Endothelial cell of umbilical vein (primary cell): ENCODE results near the gene APBA2. TPM values are rescaled to one million over a fixed set of nuclear protein-coding genes. Genes with fewer than 3 reads are reported as not detected.

ENCODE experiments used
- BruUV-seq: library from RNA; stranded (reverse); fragments of 400-500 nt; replicated peaks from 2 replicates; lab custom pipeline; 2021; lab: Mats Ljungman, UMichigan
- CTCF ChIA-PET: fragments of 300-600, 350-600 bp; sonication (Branson Sonifier 250); formaldehyde crosslinking; loops from one replicate; lab custom pipeline; 2021; ENCODE audit warnings: antibody characterized with exemption, inconsistent platforms; lab: Charles Lee
- POLR2A ChIA-PET: fragments of 300-600, 350-600 bp; sonication (Branson Sonifier 250); formaldehyde crosslinking; loops from one replicate; lab custom pipeline; 2021; ENCODE audit warnings: antibody characterized with exemption, inconsistent platforms; lab: Charles Lee
- DNase-seq: peaks from one replicate; pipeline ENCODE4 v3.0.0-alpha.2; 2011; ENCODE audit warnings: low read depth, low spot score
- FAIRE-seq: peaks from 2 replicates; lab custom pipeline; 2011; peaks lifted over from hg19 to GRCh38; lab: Jason Lieb, UNC
- H2AFZ ChIP-seq: 2 replicates; pipeline ENCODE4 v1.6.0; 2012; ENCODE audit warnings: low read depth, low read length, control low read depth, inconsistent platforms
- H3K27ac ChIP-seq: 2 replicates; pipeline ENCODE4 v1.5.1; 2011; ENCODE audit warnings: low read depth, mild to moderate bottlenecking, control low read depth, low read length, moderate library complexity; ENCODE audit not compliant: insufficient read depth
- H3K27me3 ChIP-seq, 2 experiments: 2 replicates each; pipeline versions ENCODE4 v1.6.0 to v1.6.1; 2011; ENCODE audit warnings: low read length in 2 of 2, mixed read lengths in 1 of 2; ENCODE audit not compliant: control insufficient read depth in 2 of 2, insufficient read depth in 2 of 2
- H3K36me3 ChIP-seq, 2 experiments: 2 replicates in 1 of 2; 3 replicates in 1 of 2; pipeline ENCODE4 v1.5.1; 2011; ENCODE audit warnings: low read length in 2 of 2, mild to moderate bottlenecking in 1 of 2, moderate library complexity in 1 of 2; ENCODE audit not compliant: control insufficient read depth in 2 of 2, insufficient read depth in 2 of 2; ENCODE audit errors: extremely low read depth in 1 of 2
- H3K4me1 ChIP-seq: 3 replicates; pipeline ENCODE4 v1.5.1; 2011; ENCODE audit warnings: mild to moderate bottlenecking, low read length; ENCODE audit not compliant: control insufficient read depth, insufficient read depth; ENCODE audit errors: extremely low read depth
- H3K4me2 ChIP-seq: 2 replicates; pipeline ENCODE4 v1.6.1; 2011; ENCODE audit warnings: low read length, control low read depth, mixed read lengths; ENCODE audit not compliant: insufficient read depth
- H3K4me3 ChIP-seq, 3 experiments: fragments of 200-600 bp in 1 of 3; sonication (generic), shearing (Covaris generic) in 1 of 3; replicated peaks in 1 of 3; 2 replicates each; pipeline ENCODE4 v1.5.1; 2011 to 2016; ENCODE audit warnings: control low read depth in 3 of 3, low read length in 3 of 3, mild to moderate bottlenecking in 2 of 3, inconsistent platforms in 1 of 3, low read depth in 1 of 3, moderate library complexity in 1 of 3; ENCODE audit not compliant: insufficient read depth in 1 of 3
- H3K79me2 ChIP-seq: 2 replicates; pipeline ENCODE4 v1.6.0; 2012; ENCODE audit warnings: low read length, inconsistent platforms; ENCODE audit not compliant: control insufficient read depth, insufficient read depth
- H3K9ac ChIP-seq: replicated peaks from 2 replicates; pipeline ENCODE3; 2011; ENCODE audit warnings: low read length, control low read depth; ENCODE audit not compliant: insufficient read depth; ENCODE audit errors: extremely low read depth
- H3K9me1 ChIP-seq: replicated peaks from 3 replicates; pipeline ENCODE4 v1.6.0; 2011; ENCODE audit warnings: mild to moderate bottlenecking, low read length; ENCODE audit not compliant: control insufficient read depth, insufficient read depth; ENCODE audit errors: extremely low read depth
- H3K9me3 ChIP-seq: replicated peaks from 2 replicates; pipeline ENCODE4 v1.5.1; 2012; ENCODE audit warnings: low read length, inconsistent platforms; ENCODE audit not compliant: control insufficient read depth, insufficient read depth
- H4K20me1 ChIP-seq: replicated peaks from 2 replicates; pipeline ENCODE3; 2011; ENCODE audit warnings: mild to moderate bottlenecking, low read length; ENCODE audit not compliant: control insufficient read depth, insufficient read depth; ENCODE audit errors: extremely low read depth
- EZH2 ChIP-seq: IDR thresholded peaks from 2 replicates; pipeline ENCODE4 v1.6.1; 2012; ENCODE audit warnings: borderline replicate concordance, low read depth, mild to moderate bottlenecking, moderate library complexity, low read length, inconsistent platforms; ENCODE audit not compliant: severe bottlenecking
- FOS ChIP-seq: IDR thresholded peaks from 2 replicates; pipeline ENCODE4 v1.6.1; 2011; ENCODE audit warnings: mild to moderate bottlenecking, low read length, moderate library complexity, borderline replicate concordance; ENCODE audit not compliant: insufficient read depth
- GATA2 ChIP-seq: IDR thresholded peaks from 2 replicates; pipeline ENCODE4 v1.7.0; 2011; ENCODE audit warnings: low read depth, mild to moderate bottlenecking, moderate library complexity, mixed read lengths, low read length; ENCODE audit not compliant: insufficient read length, insufficient read depth
- JUN ChIP-seq: IDR thresholded peaks from 2 replicates; pipeline ENCODE4 v1.6.1; 2011; ENCODE audit warnings: borderline replicate concordance, low read depth; ENCODE audit not compliant: insufficient read length, insufficient read depth
- MYC ChIP-seq: IDR thresholded peaks from one replicate; pipeline ENCODE4 v1.6.1; 2011; ENCODE audit warnings: mild to moderate bottlenecking, low read depth, low read length
- POLR2A ChIP-seq: IDR thresholded peaks from 2 replicates; pipeline ENCODE4 v1.6.1; 2012; ENCODE audit warnings: low read depth, mild to moderate bottlenecking, control low read depth, low read length
- POLR2AphosphoS5 ChIP-seq: IDR thresholded peaks from 2 replicates; pipeline ENCODE4 v1.6.1; 2012; ENCODE audit warnings: low read depth, mild to moderate bottlenecking, control low read depth, low read length, moderate library complexity; ENCODE audit not compliant: insufficient read depth
- dilution Hi-C: fragments of 300-500 bp; cut with MboI; formaldehyde crosslinking; loops from one replicate; pipeline ENCODE4 v1.15.0; 2019; ENCODE audit warnings: low sequenced_read_pairs; ENCODE audit not compliant: extremely low pct_ligation_motif_present
- intact Hi-C: fragments of 100-400 bp; cut with micrococcal nuclease; formaldehyde crosslinking; loops from one replicate; pipeline ENCODE4 v1.10.0; 2022
- polyA plus RNA-seq, 4 experiments: library from polyadenylated mRNA; depleted of rRNA in 3 of 4; stranded (reverse) in 3 of 4; unstranded in 1 of 4; fragments of >200 nt; gene quantifications; 2 replicates each; pipeline versions ENCODE4 v1.2.1 to v1.2.3, GENCODE V29; 2011 to 2012; ENCODE audit warnings: missing spikeins in 1 of 4
- total RNA-seq: library from RNA; stranded (reverse); gene quantifications from 2 replicates; pipeline ENCODE4 v1.2.3, GENCODE V29; 2021
- TF ChIP-seq, protein P1 (sequence below), 2 donors: IDR thresholded peaks; 1 replicate in 1 of 2; 2 replicates in 1 of 2; pipeline ENCODE4 v1.5.1; 2011; ENCODE audit warnings: low read length in 2 of 2, mild to moderate bottlenecking in 2 of 2, moderate library complexity in 2 of 2, control low read depth in 1 of 2, inconsistent platforms in 1 of 2, low read depth in 1 of 2; ENCODE audit not compliant: insufficient read depth in 1 of 2; ENCODE audit errors: extremely low read depth in 1 of 2
- TF ChIP-seq, protein P2 (sequence below): IDR thresholded peaks from 2 replicates; pipeline ENCODE4 v1.6.1; 2011; ENCODE audit not compliant: insufficient read depth, insufficient read length

Gene APBA2
- total and polyA plus RNA-seq, 2 donors (not counting 3 experiments of a cell fraction or from before 2014, with no cell fraction given), result 5.7 to 11.1 TPM

- H3K9me3 ChIP-seq, result no peaks in the 10 kb centered on the region
- intact Hi-C loops, result no loop called here
- POLR2A ChIA-PET, result interaction anchor here (0.5 kb wide), 1 partner anchor 21 kb away, joined by 3 read pairs; no protein-coding TSS in a partner anchor
These were observed 61.5 kb downstream of the APBA2 start for GRCh38 chr15:28947221-28947674.

More at GRCh38 chr15:28947221-28947674, 61.5 kb downstream of the APBA2 start:
- dilution Hi-C loops, result no loop called here
- CTCF ChIA-PET, result no interaction called here
- Histone ChIP-seq H3K4me3 (no peak overlapping the region), H2AFZ (no peak overlapping the region), H3K27ac (no peak overlapping the region), H3K4me2 (no peak overlapping the region), H3K4me1 (no peaks in the 10 kb centered on the region), H3K27me3 (no peaks in the 10 kb centered on the region), H3K9me1 (no peaks in the 10 kb centered on the region), H4K20me1 (no peaks in the 10 kb centered on the region), H3K36me3 (no peaks in the 10 kb centered on the region), H3K9ac (no peak overlapping the region), H3K79me2 (no peaks in the 10 kb centered on the region)
- DNase-seq (no peak), FAIRE-seq (no peak)
- BruUV-seq, result no TSS peak
- TF ChIP-seq, protein P1, sequence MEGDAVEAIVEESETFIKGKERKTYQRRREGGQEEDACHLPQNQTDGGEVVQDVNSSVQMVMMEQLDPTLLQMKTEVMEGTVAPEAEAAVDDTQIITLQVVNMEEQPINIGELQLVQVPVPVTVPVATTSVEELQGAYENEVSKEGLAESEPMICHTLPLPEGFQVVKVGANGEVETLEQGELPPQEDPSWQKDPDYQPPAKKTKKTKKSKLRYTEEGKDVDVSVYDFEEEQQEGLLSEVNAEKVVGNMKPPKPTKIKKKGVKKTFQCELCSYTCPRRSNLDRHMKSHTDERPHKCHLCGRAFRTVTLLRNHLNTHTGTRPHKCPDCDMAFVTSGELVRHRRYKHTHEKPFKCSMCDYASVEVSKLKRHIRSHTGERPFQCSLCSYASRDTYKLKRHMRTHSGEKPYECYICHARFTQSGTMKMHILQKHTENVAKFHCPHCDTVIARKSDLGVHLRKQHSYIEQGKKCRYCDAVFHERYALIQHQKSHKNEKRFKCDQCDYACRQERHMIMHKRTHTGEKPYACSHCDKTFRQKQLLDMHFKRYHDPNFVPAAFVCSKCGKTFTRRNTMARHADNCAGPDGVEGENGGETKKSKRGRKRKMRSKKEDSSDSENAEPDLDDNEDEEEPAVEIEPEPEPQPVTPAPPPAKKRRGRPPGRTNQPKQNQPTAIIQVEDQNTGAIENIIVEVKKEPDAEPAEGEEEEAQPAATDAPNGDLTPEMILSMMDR (IDR thresholded peaks at IDR 0.05; ENCODE audit: extremely low read depth in 1 of 2, insufficient read depth in 1 of 2, low read depth in 1 of 2, low read length in 2 of 2), result no peak
- TF ChIP-seq GATA2, result no peak
- no peak for TF ChIP-seq POLR2AphosphoS5
- no peak for TF ChIP-seq MYC
- TF ChIP-seq FOS, result no peak
- no peak for TF ChIP-seq JUN
- no peak for TF ChIP-seq POLR2A
- no peak for TF ChIP-seq EZH2
- TF ChIP-seq, protein P2, sequence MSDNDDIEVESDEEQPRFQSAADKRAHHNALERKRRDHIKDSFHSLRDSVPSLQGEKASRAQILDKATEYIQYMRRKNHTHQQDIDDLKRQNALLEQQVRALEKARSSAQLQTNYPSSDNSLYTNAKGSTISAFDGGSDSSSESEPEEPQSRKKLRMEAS, result no peak
